Mucosa of rectum (tissue), 2 donors: ENCODE measurements around the gene ILF3.
"Not testable (repeated sequence)": the region's sequence is repeated elsewhere in the genome, so short reads cannot be mapped to it uniquely, and the experiment has no call there.

Experiments
- H3K27ac ChIP-seq, 2 donors: one replicate each; pipeline ENCODE4 v1.7.0; 2013; ENCODE audit warnings: inconsistent platforms in 2 of 2, low read depth in 2 of 2, low read length in 2 of 2
- H3K27me3 ChIP-seq, 2 donors: one replicate each; pipeline ENCODE4 v1.7.0; 2013; ENCODE audit warnings: low read length in 2 of 2; ENCODE audit not compliant: control insufficient read depth in 2 of 2, insufficient read depth in 2 of 2
- H3K36me3 ChIP-seq, 2 donors: one replicate each; pipeline ENCODE4 v1.7.0; 2013; ENCODE audit warnings: low read length in 2 of 2; ENCODE audit not compliant: control insufficient read depth in 2 of 2, insufficient read depth in 2 of 2
- H3K4me1 ChIP-seq, 2 donors: one replicate each; pipeline ENCODE4 v1.7.0; 2013; ENCODE audit warnings: low read length in 2 of 2, mild to moderate bottlenecking in 1 of 2; ENCODE audit not compliant: control insufficient read depth in 2 of 2, insufficient read depth in 2 of 2
- H3K4me3 ChIP-seq, 2 donors: one replicate each; pipeline ENCODE4 v1.7.0; 2013; ENCODE audit warnings: low read length in 2 of 2
- H3K9ac ChIP-seq, 2 donors: one replicate each; pipeline ENCODE4 v1.7.0; 2013; ENCODE audit warnings: low read length in 2 of 2, low read depth in 1 of 2, mild to moderate bottlenecking in 1 of 2
- H3K9me3 ChIP-seq, 2 donors: one replicate each; pipeline ENCODE4 v1.7.0; 2013; ENCODE audit warnings: low read length in 2 of 2; ENCODE audit not compliant: control insufficient read depth in 2 of 2
- donor health status: healthy.
- donor health status: Normal muscosa, but diverticular disease.

ILF3 gene

DNA sequence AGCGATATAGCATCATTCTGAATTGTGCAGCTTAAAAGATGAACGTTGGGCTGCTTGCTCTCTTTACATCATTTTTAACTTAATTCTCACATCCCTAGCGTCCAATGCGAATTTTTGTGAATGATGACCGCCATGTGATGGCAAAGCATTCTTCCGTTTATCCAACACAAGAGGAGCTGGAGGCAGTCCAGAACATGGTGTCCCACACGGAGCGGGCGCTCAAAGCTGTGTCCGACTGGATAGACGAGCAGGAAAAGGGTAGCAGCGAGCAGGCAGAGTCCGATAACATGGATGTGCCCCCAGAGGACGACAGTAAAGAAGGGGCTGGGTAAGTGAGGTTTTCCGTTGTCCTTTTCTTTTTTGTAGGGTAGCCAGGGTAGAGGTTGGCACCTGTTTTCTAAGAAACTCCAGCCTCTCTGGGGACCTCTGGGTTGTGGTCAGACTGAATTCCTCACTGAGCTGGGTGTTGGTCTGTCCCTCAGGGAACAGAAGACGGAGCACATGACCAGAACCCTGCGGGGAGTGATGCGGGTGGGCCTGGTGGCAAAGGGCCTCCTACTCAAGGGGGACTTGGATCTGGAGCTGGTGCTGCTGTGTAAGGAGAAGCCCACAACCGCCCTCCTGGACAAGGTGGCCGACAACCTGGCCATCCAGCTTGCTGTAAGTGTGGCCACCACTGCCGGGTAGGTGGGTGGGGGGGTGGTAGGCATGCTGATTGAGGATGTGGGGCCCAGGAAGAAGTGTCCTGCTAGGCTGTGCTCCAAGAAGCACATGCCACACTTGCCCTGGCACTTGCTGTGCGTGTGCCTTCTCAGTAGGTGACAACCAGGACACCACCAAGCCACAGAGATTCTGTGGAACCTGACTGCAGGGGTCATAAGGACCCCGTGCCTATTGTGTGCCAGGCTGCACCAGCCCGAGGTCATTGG lies 17.0 kb downstream of the ILF3 start:
- H3K9me3 ChIP-seq: no peaks in the 10 kb centered on the region
- H3K4me1 ChIP-seq: peaks cover 4 to 5% of the 10 kb centered on the region in 2 donors
- H3K9ac ChIP-seq: no peak overlapping the region
- no peaks in the 10 kb centered on the region for H3K27me3 ChIP-seq
- H3K4me3 ChIP-seq: no peak overlapping the region
- no peak overlapping the region for H3K27ac ChIP-seq
- peaks cover 34 to 42% of the 10 kb centered on the region in 2 donors for H3K36me3 ChIP-seq

DNA sequence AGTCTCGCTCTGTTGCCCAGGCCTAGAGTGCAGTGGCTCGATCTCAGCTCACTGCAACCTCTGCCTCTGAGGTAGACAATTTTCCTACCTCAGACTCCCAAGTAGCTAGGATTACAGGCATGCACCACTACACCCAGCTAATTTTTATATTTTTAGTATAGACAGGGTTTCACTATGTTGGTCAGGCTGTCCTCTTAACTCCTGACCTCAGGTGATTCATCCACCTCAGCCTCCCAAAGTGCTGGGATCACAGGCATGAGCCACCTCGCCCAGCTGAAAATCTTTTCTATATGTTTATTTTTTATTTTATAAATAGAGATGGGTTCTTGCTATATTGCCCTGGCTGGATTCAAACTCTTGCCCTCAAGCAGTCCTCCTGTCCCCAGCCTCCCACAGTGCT lies 17.8 kb downstream of the ILF3 start:
- peaks cover 38 to 45% of the 10 kb centered on the region in 2 donors for H3K36me3 ChIP-seq
- not testable (repeated sequence) for H3K27ac ChIP-seq, H3K4me3 ChIP-seq, H3K4me1 ChIP-seq, H3K9me3 ChIP-seq, H3K9ac ChIP-seq, H3K27me3 ChIP-seq

DNA sequence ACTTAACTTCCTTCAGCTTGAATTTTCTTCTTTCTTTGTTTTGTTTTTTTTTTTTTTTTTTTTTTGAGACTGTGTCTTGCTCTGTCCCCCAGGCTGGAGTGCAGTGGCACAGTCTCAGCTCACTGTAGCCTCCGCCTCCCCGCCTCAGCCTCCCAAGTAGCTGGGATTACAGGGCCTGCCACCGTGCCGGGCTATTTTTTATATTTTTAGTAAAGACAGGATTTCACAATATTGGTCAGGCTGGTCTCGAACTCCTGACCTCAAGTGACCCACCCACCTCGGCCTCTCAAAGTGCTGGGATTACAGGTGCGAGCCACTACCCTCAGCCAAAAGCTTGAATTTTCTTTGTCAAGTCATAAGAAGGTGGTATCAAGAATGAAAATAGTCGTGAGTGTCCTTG lies 21.1 kb downstream of the ILF3 start:
- H3K27ac ChIP-seq, H3K9me3 ChIP-seq, H3K27me3 ChIP-seq, H3K4me3 ChIP-seq, H3K4me1 ChIP-seq, H3K9ac ChIP-seq: not testable (repeated sequence)
- H3K36me3 ChIP-seq: peaks cover 64 to 74% of the 10 kb centered on the region in 2 donors

DNA sequence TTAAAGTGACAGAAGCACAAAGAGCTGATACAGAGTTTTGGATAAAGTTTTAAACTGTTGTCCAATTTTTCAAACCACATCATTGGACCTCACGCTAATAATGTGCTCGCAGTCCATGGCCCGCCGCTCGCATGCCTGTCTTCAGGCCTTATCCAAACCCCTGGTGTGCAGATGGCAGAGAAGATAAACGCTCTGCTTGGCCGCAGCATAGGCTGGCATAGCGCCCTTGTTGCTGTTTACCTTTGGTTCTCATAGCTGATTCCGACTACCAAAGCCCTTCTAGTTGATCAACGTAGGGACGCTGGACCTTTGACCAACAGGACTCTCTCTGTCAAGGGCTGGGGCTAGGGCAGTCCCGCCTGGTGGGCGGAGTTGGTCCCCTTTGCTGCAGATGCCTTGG lies 23.6 kb downstream of the ILF3 start:
- H3K36me3 ChIP-seq: peaks cover 73 to 82% of the 10 kb centered on the region in 2 donors
- H3K4me1 ChIP-seq: no peaks in the 10 kb centered on the region
- H3K27ac ChIP-seq: no peak overlapping the region
- no peak overlapping the region for H3K9ac ChIP-seq
- no peak overlapping the region for H3K4me3 ChIP-seq
- no peaks in the 10 kb centered on the region for H3K9me3 ChIP-seq
- no peaks in the 10 kb centered on the region for H3K27me3 ChIP-seq

DNA sequence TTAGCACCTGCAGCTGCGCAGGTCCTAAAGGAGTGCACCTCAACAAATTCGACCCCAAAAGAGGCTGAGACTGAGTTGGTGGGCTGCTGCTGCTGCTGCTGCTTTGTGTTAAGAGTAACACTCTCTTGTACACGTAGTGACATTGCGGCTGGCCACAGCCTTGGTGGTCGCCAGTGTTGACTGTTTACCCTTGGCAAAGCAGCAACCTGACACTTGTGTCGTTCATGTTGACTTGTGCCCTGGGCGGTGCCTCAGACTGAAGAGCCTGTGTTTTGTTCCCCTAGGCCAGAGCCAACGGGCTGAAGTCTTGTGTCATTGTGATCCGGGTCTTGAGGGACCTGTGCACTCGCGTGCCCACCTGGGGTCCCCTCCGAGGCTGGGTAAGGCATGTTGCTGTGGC lies 24.7 kb downstream of the ILF3 start:
- Histone ChIP-seq H3K4me3 (no peak overlapping the region), H3K4me1 (no peaks in the 10 kb centered on the region), H3K9me3 (no peaks in the 10 kb centered on the region), H3K9ac (no peak overlapping the region), H3K36me3 (peaks cover 76 to 83% of the 10 kb centered on the region in 2 donors), H3K27ac (no peak overlapping the region), H3K27me3 (no peaks in the 10 kb centered on the region)

DNA sequence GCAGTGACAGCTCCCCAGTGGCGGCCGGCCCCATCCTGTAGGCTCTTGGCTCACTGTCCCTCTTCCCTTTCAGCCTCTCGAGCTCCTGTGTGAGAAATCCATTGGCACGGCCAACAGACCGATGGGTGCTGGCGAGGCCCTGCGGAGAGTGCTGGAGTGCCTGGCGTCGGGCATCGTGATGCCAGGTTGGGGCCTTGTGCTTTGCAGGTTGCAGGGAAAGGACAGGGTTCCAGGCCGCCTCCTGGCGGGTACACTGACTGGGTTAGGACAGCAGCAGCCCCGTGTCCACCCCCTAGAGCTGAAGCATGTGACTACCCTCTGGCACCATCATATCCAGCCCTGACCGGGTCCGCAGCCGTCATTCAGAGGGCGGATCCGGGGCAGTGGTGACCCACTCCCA lies 25.6 kb downstream of the ILF3 start:
- no peaks in the 10 kb centered on the region for H3K4me1 ChIP-seq
- H3K9ac ChIP-seq: no peak overlapping the region
- H3K27ac ChIP-seq: no peak overlapping the region
- no peaks in the 10 kb centered on the region for H3K9me3 ChIP-seq
- no peak overlapping the region for H3K4me3 ChIP-seq
- peaks cover 84 to 90% of the 10 kb centered on the region in 2 donors for H3K36me3 ChIP-seq
- no peaks in the 10 kb centered on the region for H3K27me3 ChIP-seq

DNA sequence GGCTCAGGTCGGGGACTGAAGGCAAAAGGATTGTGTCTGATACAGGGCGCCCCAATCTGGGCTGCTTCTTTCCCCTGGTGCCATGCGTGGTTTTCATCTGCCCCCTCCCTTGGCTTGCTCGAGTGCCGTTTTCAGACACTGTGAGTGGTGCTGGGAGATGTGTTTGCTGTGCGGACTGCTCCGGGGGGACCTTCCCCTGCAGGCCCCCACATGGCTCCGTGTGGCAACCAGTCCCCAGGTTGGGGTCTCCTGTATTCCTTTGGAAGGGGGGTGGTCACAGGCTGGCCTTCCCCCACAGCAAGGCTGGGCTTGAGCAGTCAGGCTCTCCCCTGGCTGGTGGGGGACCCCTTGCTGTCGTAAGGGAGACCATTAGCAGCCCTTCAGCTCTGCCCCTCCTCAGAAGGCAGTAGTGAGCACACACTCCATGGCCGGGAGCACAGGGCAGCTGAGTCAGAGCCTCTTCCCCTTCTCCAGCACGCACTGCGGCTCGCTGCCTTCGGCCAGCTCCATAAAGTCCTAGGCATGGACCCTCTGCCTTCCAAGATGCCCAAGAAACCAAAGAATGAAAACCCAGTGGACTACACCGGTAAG lies 26.5 kb downstream of the ILF3 start:
- Histone ChIP-seq H3K36me3 (peaks cover 82 to 91% of the 10 kb centered on the region in 2 donors), H3K4me1 (no peaks in the 10 kb centered on the region), H3K27me3 (no peaks in the 10 kb centered on the region), H3K9ac (no peak overlapping the region), H3K27ac (no peak overlapping the region), H3K9me3 (no peaks in the 10 kb centered on the region), H3K4me3 (no peak overlapping the region)

DNA sequence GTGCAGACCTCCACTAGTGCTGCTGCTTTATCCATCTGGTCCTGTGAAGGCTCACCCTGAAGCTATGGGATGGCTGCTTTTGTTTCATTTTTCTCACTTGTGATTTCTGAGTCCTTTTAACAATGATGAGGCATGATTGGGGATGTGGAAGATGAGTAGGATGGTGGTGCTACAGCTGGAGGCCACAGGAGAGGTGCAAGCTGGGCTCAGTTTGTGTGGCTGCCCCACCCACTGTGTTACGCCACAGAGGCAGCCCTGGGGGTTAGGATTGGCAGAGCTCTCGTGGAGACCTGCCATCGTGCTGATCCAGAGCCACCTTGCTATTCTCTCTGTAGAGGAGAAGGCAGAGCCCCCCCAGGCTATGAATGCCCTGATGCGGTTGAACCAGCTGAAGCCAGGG lies 27.5 kb downstream of the ILF3 start:
- no peaks in the 10 kb centered on the region for H3K4me1 ChIP-seq
- no peak overlapping the region for H3K9ac ChIP-seq
- H3K27ac ChIP-seq: no peak overlapping the region
- H3K36me3 ChIP-seq: peaks cover 85 to 92% of the 10 kb centered on the region in 2 donors
- H3K9me3 ChIP-seq: no peaks in the 10 kb centered on the region
- no peaks in the 10 kb centered on the region for H3K27me3 ChIP-seq
- no peak overlapping the region for H3K4me3 ChIP-seq

DNA sequence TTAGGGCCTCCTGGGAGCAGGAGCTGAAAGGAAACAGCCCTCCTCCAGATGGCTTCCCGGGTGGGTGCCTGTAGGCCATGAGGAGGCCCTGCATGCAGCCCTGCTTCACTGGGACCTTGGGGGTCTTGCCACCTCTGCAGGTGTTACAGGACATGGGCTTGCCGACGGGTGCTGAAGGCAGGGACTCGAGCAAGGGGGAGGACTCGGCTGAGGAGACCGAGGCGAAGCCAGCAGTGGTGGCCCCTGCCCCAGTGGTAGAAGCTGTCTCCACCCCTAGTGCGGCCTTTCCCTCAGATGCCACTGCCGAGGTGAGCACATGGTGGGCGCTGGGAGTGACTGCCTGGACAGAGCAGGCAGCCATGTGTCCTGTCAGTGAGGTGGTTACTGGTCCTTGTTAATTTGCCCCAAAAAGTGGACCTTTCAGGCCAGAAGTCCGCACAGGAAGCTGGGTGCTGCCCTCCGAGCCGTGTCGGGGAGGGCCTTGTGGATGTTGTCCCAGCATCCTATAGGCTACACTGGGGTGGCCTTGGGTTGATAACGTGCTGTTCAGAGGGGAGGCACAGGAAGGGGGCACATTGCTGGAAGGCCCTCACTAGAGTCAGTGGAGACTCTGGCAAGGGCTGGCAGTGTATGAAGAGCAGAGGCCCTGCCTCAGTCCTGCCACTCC lies 28.4 kb downstream of the ILF3 start:
- Histone ChIP-seq H3K36me3 (peaks cover 84 to 90% of the 10 kb centered on the region in 2 donors), H3K4me3 (no peak overlapping the region), H3K27ac (no peak overlapping the region), H3K9ac (no peak overlapping the region), H3K27me3 (no peaks in the 10 kb centered on the region), H3K4me1 (no peaks in the 10 kb centered on the region), H3K9me3 (no peaks in the 10 kb centered on the region)

DNA sequence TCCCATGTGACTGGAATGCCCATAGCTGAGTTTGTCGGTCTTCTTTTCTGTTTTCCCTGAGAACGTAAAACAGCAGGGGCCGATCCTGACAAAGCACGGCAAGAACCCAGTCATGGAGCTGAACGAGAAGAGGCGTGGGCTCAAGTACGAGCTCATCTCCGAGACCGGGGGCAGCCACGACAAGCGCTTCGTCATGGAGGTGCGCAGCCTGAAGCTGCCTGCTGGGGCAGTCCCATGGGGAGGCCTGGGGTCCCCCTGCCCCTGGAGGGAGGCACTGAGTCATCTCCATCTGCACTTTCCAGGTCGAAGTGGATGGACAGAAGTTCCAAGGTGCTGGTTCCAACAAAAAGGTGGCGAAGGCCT lies 28.9 kb downstream of the ILF3 start:
- Histone ChIP-seq H3K9me3 (no peaks in the 10 kb centered on the region), H3K9ac (no peak overlapping the region), H3K27ac (no peak overlapping the region), H3K36me3 (peaks cover 83 to 90% of the 10 kb centered on the region in 2 donors), H3K4me3 (no peak overlapping the region), H3K27me3 (no peaks in the 10 kb centered on the region), H3K4me1 (no peaks in the 10 kb centered on the region)
